DOHH2 (cell line): Measurements from ENCODE around the gene DYNC1LI1.

Source experiments
- H3F3A ChIP-seq: fragments of 200-600 bp; sonication (generic), shearing (Covaris generic); 2 replicates; pipeline ENCODE4 v1.6.0; 2016; ENCODE audit warnings: antibody characterized with exemption, mild to moderate bottlenecking; ENCODE audit not compliant: control insufficient read depth, insufficient read depth
- H3K27ac ChIP-seq: fragments of 200-600 bp; sonication (generic); 2 replicates; pipeline ENCODE4 v1.5.1; 2014; ENCODE audit warnings: low read depth, mild to moderate bottlenecking, low read length, moderate library complexity
- H3K27me3 ChIP-seq: fragments of 200-600 bp; sonication (generic); 2 replicates; pipeline ENCODE4 v1.6.1; 2014; ENCODE audit warnings: mild to moderate bottlenecking, low read length, mixed read lengths; ENCODE audit not compliant: control insufficient read depth
- H3K36me3 ChIP-seq: fragments of 200-600 bp; sonication (generic); 2 replicates; pipeline ENCODE4 v1.6.1; 2014; ENCODE audit warnings: mild to moderate bottlenecking, low read length, moderate library complexity, mixed read lengths; ENCODE audit not compliant: control insufficient read depth
- H3K4me1 ChIP-seq: fragments of 200-600 bp; sonication (generic); 2 replicates; pipeline ENCODE4 v1.6.1; 2014; ENCODE audit warnings: mild to moderate bottlenecking, low read length, mixed read lengths; ENCODE audit not compliant: control insufficient read depth
- H3K4me2 ChIP-seq: fragments of 200-600 bp; sonication (generic); 2 replicates; pipeline ENCODE4 v1.6.0; 2014; ENCODE audit warnings: mild to moderate bottlenecking, low read length, moderate library complexity
- H3K4me3 ChIP-seq: fragments of 200-600 bp; sonication (generic); 2 replicates; pipeline ENCODE4 v1.5.1; 2014; ENCODE audit warnings: mild to moderate bottlenecking, low read length, mixed read lengths
- H3K79me2 ChIP-seq: fragments of 200-600 bp; sonication (generic); 2 replicates; pipeline ENCODE4 v1.6.1; 2014; ENCODE audit warnings: mild to moderate bottlenecking, low read length, mixed read lengths; ENCODE audit not compliant: control insufficient read depth
- H3K9me2 ChIP-seq: fragments of 200-600 bp; sonication (generic); replicated peaks from 2 replicates; pipeline ENCODE4 v1.6.1; 2014; ENCODE audit warnings: mild to moderate bottlenecking, low read length, mixed read lengths; ENCODE audit not compliant: control insufficient read depth
- H3K9me3 ChIP-seq: fragments of 200-600 bp; sonication (generic); 2 replicates; pipeline ENCODE4 v1.6.1; 2014; ENCODE audit warnings: antibody characterized with exemption, low read length, mixed read lengths; ENCODE audit not compliant: control insufficient read depth, insufficient read depth
- H4K20me1 ChIP-seq: fragments of 200-600 bp; sonication (generic); 2 replicates; pipeline ENCODE4 v1.6.0; 2014; ENCODE audit warnings: low read depth, mild to moderate bottlenecking, antibody characterized with exemption, low read length, moderate library complexity; ENCODE audit not compliant: control insufficient read depth, insufficient read depth
- EZH2phosphoT487 ChIP-seq: fragments of 200-600 bp; sonication (generic); IDR thresholded peaks from 2 replicates; pipeline ENCODE4 v1.6.1; 2017; ENCODE audit warnings: borderline replicate concordance, mild to moderate bottlenecking, antibody characterized with exemption, low read length, moderate library complexity, mixed read lengths
- TF ChIP-seq, protein P1 (sequence below): fragments of 200-600 bp; sonication (generic); IDR thresholded peaks from one replicate; pipeline ENCODE4 v1.5.1; 2014; ENCODE audit warnings: antibody characterized with exemption, mild to moderate bottlenecking, low read depth, low read length; ENCODE audit not compliant: poor library complexity, severe bottlenecking

The DYNC1LI1 gene

DNA sequence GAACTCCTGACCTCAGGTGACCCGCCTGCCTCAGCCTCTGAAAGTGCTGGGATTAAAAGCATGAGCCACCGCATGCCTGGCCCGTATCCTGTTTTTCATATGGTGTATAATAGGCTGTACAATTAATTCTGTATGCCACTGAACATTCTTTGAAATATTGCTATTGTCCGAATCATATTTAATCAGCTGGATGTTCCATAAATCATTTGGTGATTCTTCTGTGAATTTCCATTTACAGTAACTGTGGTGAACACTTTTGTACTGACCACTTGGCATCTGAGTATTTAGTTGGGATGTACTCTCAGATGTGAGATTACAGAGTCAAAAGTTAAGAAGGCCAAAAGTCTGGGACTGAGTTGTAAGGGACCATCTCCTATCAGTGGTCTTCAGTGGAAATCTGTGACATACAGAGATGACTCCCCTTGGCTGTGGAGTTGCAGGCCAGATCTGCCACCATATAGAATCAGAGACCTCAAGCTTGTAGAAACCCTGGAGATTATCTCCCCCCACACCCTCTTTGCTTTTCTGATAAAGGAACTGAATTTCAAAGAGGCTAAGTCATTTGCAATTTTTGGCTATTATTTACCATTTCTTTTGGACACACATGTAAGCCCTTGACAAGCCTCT is 25.7 kb upstream of the DYNC1LI1 start:
- Histone ChIP-seq H3K4me3 (no peak overlapping the region), H3K27ac (no peak overlapping the region), H3K27me3 (peaks cover 18% of the 10 kb centered on the region), H3K79me2 (no peaks in the 10 kb centered on the region), H3K4me2 (no peak overlapping the region), H3K36me3 (no peaks in the 10 kb centered on the region), H3K9me3 (no peaks in the 10 kb centered on the region), H3K4me1 (no peaks in the 10 kb centered on the region), H3F3A (no peaks in the 10 kb centered on the region), H4K20me1 (no peaks in the 10 kb centered on the region), H3K9me2 (no peaks in the 10 kb centered on the region)
- no peak for TF ChIP-seq EZH2phosphoT487
- TF ChIP-seq, protein P1, sequence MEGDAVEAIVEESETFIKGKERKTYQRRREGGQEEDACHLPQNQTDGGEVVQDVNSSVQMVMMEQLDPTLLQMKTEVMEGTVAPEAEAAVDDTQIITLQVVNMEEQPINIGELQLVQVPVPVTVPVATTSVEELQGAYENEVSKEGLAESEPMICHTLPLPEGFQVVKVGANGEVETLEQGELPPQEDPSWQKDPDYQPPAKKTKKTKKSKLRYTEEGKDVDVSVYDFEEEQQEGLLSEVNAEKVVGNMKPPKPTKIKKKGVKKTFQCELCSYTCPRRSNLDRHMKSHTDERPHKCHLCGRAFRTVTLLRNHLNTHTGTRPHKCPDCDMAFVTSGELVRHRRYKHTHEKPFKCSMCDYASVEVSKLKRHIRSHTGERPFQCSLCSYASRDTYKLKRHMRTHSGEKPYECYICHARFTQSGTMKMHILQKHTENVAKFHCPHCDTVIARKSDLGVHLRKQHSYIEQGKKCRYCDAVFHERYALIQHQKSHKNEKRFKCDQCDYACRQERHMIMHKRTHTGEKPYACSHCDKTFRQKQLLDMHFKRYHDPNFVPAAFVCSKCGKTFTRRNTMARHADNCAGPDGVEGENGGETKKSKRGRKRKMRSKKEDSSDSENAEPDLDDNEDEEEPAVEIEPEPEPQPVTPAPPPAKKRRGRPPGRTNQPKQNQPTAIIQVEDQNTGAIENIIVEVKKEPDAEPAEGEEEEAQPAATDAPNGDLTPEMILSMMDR, result no peak

DNA sequence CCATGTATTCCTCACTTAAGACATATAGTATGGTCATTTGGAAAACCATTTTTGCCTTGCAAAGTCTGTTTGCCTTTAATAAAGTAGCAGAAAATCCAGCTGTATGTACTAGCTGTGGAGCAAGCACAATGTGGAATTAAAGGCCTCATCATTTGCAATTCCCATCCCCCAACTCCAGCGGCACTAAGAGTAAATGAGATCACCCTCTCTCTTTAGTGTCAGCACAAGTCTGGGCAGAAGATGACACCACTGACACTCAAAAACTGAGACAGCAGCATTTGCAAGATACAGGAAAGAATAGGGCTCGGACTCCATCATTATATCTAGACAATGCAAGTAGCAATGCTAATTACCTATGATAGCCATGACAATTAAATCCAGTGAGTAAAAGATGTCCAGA is 24.7 kb upstream of the DYNC1LI1 start:
- TF ChIP-seq, protein P1, result no peak
- no peak for TF ChIP-seq EZH2phosphoT487
- H3K4me1 ChIP-seq, result no peaks in the 10 kb centered on the region
- H3K27me3 ChIP-seq, result peaks cover 18% of the 10 kb centered on the region
- no peaks in the 10 kb centered on the region for H4K20me1 ChIP-seq
- no peaks in the 10 kb centered on the region for H3K9me2 ChIP-seq
- H3K27ac ChIP-seq, result no peak overlapping the region
- H3K4me3 ChIP-seq, result no peak overlapping the region
- H3F3A ChIP-seq, result no peaks in the 10 kb centered on the region
- H3K9me3 ChIP-seq, result no peaks in the 10 kb centered on the region
- no peak overlapping the region for H3K4me2 ChIP-seq
- no peaks in the 10 kb centered on the region for H3K79me2 ChIP-seq
- no peaks in the 10 kb centered on the region for H3K36me3 ChIP-seq

DNA sequence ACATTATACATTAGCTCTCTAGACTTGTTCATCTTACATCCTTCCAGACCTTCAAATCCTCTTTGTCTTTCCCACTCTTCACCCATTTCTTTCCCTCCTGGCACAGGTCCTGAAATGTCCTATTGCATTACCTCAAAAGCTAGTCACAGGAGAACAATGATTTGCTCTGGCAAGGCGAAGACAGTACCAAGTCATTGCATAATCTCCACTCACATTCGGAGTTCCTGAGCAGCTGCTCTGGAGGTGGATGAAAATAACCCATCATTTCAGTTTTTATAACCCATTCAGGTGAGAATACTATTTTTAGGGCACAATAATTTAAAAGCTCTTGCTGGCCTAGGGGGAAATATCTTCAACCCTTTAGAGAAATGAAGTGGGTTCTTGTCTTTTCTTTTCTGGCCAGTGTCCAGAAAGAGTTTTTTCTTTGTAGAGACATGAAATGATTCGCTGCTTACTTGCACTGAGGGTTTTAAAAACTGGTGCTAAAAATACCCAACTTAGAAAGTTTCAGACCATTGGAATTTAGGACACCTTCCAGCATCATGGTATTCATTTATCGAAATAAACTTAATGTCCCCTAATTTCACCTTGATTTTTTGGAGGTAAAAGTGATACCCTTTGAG is 23.4 kb upstream of the DYNC1LI1 start:
- no peak overlapping the region for H3K4me3 ChIP-seq
- no peaks in the 10 kb centered on the region for H3F3A ChIP-seq
- H3K27ac ChIP-seq, result no peak overlapping the region

More for the DNA sequence above, 23.4 kb upstream of the DYNC1LI1 start:
- Histone ChIP-seq H3K79me2 (no peaks in the 10 kb centered on the region), H4K20me1 (no peaks in the 10 kb centered on the region), H3K9me2 (no peaks in the 10 kb centered on the region), H3K9me3 (no peaks in the 10 kb centered on the region), H3K27me3 (peaks cover 17% of the 10 kb centered on the region), H3K4me1 (no peaks in the 10 kb centered on the region), H3K4me2 (no peak overlapping the region), H3K36me3 (no peaks in the 10 kb centered on the region)
- TF ChIP-seq, protein P1, result no peak
- TF ChIP-seq EZH2phosphoT487, result no peak
